Stimulated activated CD4-positive, alpha-beta T cell treated with anti-CD3 and anti-CD28 coated beads, Interleukin-1b, Interleukin-23, amount 100 ng/mL, for 48 hours (primary cell): Measurements from ENCODE around the gene CPLANE2.
A peak's percentile ranks its signal among the peaks of the same experiment; 100 is the strongest.
"Not testable (repeated sequence)": the region's sequence is repeated elsewhere in the genome, so short reads cannot be mapped to it uniquely, and the experiment has no call there.

Experiments used
- DNase-seq: peaks from one replicate; pipeline ENCODE4 v3.0.0-alpha.2; 2020

CPLANE2 gene

GRCh38 chr1:16229976-16230740, 6.8 kb downstream of the CPLANE2 start:
- DNase-seq: no peak

GRCh38 chr1:16226490-16227179, 10.3 kb downstream of the CPLANE2 start:
- DNase-seq: no peak

GRCh38 chr1:16226129-16226489, 10.9 kb downstream of the CPLANE2 start:
- DNase-seq: no peak

GRCh38 chr1:16224472-16224871, 12.5 kb downstream of the CPLANE2 start:
- DNase-seq: no peak

- not testable (repeated sequence) for DNase-seq
These were observed 14.3 kb downstream of the CPLANE2 start for GRCh38 chr1:16222716-16223115.

GRCh38 chr1:16221499-16221898, 15.5 kb downstream of the CPLANE2 start:
- no peak for DNase-seq

GRCh38 chr1:16219968-16220500, 16.9 kb downstream of the CPLANE2 start:
- DNase-seq: no peak

GRCh38 chr1:16218674-16219071, 18.3 kb downstream of the CPLANE2 start:
- DNase-seq: no peak

GRCh38 chr1:16218014-16218673, 18.8 kb downstream of the CPLANE2 start:
- DNase-seq: no peak

GRCh38 chr1:16217061-16217785, 19.8 kb downstream of the CPLANE2 start:
- peak; percentile 97 for DNase-seq

GRCh38 chr1:16215882-16216753, 20.9 kb downstream of the CPLANE2 start:
- peak; percentile 72 for DNase-seq

- DNase-seq: not testable (repeated sequence)
These were observed 21.7 kb downstream of the CPLANE2 start for GRCh38 chr1:16215240-16215639.

GRCh38 chr1:16213544-16213943, 23.4 kb downstream of the CPLANE2 start:
- DNase-seq: not testable (repeated sequence)

GRCh38 chr1:16213013-16213412, 24.0 kb downstream of the CPLANE2 start:
- no peak for DNase-seq

- DNase-seq: no peak
These were observed 24.6 kb downstream of the CPLANE2 start, which contains the start of gene ARHGEF19 for GRCh38 chr1:16212251-16212961. Gene ARHGEF19 (minus strand): TSS chr1:16212652. CDS start chr1:16209054, 3,598 bp downstream.

GRCh38 chr1:16211824-16212223, 25.2 kb downstream of the CPLANE2 start:
- no peak for DNase-seq

GRCh38 chr1:16210581-16210980, 26.4 kb downstream of the CPLANE2 start:
- DNase-seq: no peak

- no peak for DNase-seq
These were observed 27.1 kb downstream of the CPLANE2 start for GRCh38 chr1:16209847-16210407.

- DNase-seq: no peak
These were observed 27.7 kb downstream of the CPLANE2 start for GRCh38 chr1:16209132-16209846.
